EH (cell line): ENCODE data around the gene MAD1L1.

Experiments
- DNase-seq: peaks from one replicate; pipeline ENCODE4 v3.0.0-alpha.2; 2015; ENCODE audit warnings: low read depth

The MAD1L1 gene

DNA sequence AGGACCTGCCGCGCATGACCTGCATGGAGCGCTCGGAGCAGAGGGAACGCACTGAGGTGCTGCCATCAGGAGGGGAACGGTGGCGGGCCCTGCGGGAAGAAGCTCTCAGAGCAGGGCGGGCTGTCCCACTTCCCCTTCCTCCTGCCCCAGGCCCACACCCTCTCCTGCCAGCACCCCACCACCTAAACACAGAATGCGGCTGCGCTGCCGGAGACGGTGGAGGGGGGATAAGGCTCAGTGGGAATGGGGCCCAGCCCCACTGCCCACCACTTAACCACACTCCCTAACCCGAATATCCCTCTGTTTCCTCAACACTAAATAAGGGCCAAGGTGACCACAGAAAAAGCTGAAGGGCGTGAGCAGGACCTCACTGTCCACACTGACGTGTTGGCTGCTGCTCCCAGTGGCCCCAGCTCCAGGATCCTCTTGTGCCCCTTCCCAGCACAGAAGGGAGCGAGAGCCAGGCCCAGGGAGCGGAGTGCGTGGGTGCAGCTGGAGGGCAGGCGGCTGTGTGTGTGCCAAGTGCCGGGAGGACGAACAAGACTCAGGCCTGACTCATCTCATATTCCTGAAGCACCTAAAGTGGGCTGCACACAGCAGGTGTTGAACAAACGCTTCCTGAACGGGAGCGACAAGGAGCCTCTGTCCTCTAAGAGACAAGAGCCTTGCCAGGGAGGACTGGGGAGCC lies 116.8 kb downstream of the MAD1L1 start:
- peak; percentile 44 for DNase-seq

DNA sequence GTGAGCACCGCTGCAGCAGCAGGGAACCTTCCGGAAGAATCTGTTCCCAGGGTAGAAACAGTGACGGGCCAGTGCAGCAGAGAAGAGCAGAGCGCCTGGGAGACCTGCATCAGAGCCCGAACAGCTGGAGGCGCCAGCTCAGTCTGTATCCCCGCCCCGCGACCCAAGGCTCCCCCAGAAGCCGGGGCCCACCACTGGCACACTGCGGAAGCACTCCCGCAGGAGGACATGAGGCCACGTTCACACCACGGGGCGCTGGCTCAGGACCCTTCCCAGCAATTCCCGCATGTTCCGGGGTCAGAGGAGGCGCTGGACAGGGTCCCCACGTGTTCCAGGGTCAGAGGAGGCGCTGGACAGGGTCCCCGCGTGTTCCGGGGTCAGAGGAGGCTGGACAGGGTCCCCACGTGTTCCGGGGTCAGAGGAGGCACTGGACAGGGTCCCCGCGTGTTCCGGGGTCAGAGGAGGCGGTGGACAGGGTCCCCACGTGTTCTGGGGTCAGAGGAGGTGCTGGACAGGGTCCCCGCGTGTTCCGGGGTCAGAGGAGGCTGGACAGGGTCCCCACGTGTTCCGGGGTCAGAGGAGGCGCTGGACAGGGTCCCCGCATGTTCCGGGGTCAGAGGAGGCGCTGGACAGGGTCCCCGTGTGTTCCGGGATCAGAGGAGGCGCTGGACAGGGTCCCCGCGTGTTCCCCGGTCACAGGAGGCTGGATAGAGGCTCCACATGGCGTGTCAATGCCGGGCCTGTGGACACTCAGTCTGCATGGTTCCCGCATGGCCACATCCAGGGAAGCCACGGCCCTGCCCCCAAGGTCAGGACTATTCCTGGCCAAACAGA lies 117.6 kb downstream of the MAD1L1 start:
- DNase-seq, result no peak

DNA sequence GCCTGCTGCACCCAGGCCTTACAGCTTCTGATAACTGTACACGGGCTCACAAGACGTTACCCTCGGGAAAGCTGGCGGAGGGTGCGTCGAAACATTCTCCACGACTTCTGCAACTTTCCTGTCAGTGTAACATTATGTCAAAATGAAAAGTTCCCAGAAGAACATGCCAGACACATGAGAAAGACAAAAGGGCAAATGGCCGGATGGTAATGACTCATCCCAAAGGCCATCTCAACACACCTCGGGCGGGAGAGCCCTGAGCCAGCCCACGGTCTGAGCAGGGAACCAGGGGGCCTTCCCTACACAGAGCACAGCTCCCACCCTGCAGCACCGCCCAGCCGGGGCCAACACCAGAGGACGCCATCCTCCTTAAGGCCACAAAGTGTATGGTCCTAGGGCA lies 118.7 kb downstream of the MAD1L1 start:
- DNase-seq, result peak; percentile 86

DNA sequence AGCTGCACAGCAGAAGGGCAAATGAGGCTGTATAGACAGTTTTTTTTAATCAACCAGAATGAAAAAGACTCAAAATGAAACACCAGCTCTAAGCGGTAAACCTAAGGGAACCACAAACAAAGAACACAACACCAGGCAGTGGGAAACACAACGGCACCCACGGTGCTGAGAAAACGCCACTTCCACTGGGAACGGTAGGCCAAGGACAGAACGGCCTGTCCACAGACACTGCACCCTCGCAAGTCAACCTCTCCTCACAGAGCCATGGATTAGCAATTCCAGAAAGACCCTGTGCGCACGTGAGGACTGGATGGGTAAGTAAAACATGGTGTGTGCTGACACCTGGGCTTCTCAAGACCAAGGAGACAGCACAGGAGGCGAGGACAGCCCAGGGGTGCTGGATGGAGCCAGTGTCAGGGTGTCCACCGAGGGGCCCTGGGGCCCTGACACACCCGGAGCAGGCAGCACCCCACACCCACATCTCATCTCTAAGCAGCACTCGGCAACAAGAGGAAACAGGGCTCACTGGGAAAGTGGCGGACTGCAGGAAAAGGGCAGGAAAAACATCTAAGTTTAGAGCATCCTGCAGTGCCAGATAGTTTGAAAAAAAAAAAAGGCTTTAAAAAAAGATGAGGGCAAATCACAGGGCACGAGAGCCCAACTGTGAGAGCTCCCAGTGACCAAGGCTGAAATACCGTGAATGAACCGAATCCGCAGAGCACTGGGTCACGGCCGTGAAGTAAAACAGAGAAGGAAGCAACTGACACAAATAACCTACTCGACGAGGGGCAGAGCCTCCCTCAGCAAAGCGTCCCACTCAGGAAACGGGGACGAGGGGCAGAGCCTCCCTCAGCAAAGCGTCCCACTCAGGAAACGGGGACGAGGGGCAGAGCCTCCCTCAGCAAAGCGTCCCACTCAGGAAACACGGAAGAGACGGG lies 120.2 kb downstream of the MAD1L1 start:
- DNase-seq, result no peak

DNA sequence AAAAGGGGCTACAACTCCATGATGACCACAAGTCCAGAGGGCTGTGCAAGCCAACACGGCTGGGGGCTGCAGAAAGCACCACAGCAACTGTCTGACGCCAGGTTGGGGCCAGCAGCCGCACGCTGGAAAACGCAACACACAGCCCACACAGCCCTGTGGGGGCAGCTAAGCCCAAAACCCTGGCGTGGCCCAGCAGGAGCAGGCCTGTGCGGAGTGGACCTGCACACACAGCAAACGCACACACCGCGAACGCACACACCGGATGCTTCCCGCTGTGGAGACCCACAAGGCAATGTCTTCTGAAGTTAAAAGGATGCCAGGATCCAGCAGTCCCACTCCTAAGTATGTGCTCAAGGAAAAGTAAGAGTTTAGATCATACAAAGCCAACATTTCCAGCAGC lies 121.2 kb downstream of the MAD1L1 start:
- no peak for DNase-seq

DNA sequence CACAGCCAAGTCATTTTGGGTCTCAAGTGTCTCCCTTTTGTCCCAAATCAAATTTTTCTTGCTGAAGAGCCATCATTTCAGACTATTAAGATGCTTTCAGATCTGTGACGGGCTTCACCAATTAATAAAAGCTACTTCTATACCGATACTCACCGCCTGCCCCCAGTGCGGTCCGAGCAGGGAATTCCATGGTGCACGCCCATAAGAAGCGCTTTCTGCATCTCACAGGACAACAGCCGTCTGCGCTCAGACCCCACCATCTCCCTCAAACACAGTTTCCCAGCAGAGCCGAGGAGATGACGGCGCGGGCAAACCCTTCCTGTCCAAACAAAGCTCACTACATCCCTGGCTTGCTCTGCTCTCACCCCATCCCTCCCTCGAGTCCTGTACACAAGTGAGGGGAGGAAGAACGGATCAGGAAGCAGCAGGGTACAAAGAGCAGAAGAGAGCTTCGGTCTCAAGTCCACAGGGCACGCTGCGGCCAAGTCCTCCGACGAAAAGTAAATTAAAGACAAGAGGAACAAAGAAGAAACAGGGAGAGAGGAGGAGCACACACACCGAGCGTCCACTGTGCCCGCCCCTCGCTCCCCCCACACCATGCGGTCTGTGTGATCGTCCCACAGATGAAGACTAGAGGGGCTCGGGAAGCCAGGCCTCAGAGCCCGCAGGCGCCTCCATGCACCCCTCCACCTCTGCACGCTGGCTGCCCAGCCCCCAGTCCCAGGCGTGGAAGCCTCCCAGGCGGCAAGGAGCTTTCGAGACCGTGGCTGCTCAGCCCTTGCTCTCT lies 121.9 kb downstream of the MAD1L1 start:
- DNase-seq, result peak; percentile 34

DNA sequence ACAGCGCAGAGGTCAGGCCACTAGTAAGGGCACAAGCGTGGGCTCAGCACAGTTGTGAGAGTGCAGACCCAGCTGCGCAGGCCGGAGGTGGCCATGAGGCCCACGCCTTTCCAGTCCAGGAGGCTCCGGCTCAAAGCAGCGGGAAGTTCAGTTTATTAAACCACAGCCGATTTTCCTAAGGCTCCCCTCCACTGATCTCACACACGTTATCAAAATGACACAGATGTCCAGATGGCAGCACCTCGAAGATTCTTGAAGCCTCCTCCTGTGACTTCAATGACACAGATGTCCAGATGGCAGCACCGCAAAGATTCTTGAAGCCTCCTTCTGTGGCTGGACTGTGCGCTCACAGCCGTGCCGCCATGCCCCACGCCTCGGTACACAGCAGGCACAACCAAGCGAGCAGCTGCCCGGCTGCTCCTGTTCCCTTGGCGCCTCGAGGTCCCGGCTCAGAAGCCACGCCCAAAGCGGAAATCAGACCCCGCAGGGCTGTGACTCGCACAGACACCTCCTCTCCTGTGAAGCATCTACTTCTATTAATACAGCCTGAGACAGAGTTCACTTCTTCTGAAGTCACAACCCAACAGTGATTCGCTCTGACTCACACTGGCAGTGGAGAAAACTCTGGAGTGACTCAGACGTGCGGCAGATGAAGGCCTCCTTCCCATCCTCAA lies 122.7 kb downstream of the MAD1L1 start:
- DNase-seq, result peak; percentile 94

DNA sequence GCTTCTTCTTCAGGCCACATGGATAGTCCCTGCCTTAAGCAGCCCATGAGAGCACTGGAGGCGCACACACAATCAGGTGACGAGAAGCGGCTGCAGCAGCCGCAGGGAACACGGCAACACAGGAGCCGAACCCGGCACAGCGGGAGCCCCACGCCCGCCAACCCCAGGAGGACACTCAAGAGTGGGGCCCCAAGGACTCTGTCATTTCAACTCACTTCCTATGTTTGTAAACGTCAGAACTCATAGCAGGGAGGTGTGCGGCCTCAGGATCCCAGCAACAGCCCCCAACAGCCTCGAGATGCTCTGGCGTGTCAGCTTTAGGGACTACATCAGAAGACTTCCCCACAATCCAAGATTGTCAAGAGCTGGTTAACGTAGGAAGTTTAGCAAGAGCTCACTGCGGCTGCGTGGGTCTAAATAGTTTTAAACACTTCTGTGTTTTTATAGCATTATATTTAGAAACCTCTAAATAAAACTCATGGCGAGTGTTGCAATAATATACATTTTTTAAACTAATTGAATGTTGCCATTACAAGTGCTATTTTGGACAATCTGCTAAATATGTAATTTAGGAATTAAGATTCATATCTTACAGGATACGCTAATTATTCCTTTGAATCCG lies 123.4 kb downstream of the MAD1L1 start:
- DNase-seq, result peak; percentile 37

DNA sequence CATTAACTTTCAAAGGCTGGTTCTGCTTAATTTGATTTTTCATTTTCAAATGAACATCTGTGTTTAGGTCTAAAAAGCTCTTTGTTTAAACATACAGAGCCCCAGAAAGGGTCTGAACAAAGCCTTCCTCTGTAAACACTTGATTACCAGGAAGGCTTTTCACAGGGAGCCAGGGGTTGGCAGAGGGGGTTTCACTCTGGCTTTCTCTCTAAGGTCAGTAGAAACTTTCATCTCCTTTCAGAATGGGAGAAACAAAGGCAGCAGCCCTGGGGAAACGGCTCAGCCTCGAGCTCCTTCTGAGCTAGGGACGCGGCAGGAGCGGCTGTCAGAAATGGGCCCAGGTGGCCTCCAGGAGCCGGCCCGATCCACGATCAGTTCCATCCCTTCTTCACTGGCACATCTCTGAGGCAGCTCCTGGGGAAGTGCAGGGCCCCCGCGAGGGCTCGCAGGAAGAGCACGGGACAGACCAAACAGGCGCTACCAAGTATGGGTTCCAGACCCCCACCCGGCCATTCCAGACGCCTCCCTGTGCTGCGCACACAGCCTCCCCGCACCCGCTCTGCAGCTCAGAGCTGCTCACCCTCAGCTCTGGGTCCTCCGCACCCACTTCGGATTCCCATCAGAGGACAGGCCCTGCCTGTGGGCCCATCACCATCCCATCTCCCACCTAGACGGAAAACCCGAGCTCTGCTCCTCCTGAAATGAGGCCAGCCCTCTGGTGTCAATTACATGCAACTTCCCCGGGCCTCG lies 124.1 kb downstream of the MAD1L1 start:
- no peak for DNase-seq

DNA sequence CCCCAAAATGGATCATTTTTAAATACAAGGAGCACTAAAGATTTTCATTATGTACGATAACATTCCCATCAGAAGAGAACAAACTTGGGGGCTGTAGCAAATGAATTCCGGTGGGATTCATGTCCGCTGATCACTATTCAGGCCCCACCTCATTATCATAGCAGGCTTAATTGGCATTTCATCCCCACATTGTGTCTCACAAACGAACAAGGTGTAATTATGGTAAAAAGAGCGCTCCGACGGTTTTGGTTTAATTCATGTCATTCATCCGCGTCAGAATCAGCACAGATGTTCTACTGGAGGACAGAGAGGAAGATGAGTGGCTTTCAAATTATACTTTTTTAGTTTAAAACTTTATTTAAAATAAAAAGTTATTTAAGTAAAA lies 124.7 kb downstream of the MAD1L1 start:
- no peak for DNase-seq

DNA sequence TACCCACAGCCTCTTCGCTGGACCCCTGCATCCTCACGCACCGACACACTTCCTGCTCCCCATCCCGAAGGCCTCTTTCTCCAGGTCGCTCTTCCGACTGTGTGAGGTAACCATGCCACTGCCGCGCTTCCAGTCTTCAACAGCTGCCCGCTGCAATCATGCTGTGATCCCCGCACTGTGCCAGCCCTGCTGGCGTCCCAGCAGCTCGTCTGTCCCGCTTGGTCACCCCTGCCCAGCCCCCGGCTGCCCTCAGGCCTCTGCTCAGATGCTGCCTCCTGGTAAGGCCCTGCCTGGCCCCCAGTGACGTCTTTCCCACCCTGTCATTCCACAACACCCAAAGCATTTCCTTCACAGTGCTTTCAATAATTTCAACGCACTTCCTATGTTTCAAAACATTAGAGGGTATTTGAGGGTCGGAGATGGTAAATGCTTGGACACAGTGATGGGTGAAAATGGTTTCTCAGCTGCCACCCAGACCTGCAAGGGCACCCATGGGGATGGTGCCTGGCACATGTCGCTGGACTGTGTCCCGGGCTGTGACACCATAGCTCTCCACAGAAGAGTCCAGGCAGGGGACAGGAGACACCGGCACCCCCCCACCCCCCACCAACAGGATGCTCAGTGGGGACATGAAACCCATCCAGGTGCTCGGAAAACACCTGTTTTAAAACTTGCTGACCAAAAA lies 125.2 kb downstream of the MAD1L1 start:
- no peak for DNase-seq

DNA sequence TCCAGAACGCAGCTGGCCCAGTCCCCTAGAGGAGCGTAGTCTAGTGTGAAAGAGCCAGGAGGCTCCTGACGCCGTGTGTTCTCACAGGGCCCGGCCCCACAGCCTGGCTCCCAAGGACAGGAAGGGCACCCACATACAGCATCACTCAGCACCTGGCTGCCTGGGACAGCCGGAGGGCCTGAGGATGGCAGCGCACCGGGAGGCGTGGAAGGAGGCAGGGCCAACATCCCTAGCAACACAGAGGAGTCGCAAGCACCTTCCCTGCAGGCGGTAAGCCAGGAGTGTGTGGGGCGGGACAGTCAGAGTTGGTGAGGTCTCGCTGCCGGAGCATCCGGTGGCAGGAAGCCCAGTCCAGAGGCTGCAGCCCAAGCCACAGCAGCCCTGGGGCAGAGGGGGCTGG lies 125.8 kb downstream of the MAD1L1 start:
- DNase-seq, result peak; percentile 70

DNA sequence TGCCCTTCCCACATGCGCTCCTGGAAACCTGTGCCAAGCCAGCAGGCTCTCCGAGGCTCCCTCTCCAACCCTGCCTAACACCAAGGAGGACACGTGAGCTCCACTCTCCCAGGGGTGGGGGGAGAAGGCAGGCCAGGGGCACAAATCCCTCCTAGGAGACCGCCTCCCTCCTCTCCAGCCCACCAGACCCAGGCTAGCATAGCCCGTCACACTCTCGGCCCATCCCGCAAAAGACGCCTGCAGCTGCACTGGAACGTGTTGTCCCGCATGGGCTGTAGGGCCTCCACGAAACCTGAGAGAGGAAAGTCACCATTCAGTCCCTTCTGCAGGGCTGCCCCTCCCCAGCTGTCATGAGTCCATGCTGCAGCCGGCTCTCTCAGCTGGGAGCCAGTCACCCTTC lies 126.3 kb downstream of the MAD1L1 start:
- DNase-seq, result no peak

DNA sequence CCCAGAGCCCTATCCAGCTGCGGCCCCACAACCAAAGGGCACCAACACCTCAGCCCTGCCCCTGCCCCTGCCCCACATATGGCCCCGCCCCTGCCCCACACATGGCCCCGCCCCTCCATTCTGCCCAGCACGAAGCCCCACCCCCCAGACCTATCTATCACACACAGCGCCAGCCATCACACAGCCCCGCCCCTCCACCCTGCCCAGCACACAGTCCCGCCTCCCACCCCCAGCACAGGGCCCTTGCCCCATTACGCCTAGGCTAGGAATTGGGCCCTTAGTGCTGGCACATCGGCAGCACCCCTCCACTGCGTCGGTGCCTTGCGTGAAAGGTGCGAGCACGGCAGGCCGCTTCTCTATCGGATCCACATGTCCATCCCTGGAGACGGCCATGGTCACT lies 126.8 kb downstream of the MAD1L1 start:
- DNase-seq, result no peak

DNA sequence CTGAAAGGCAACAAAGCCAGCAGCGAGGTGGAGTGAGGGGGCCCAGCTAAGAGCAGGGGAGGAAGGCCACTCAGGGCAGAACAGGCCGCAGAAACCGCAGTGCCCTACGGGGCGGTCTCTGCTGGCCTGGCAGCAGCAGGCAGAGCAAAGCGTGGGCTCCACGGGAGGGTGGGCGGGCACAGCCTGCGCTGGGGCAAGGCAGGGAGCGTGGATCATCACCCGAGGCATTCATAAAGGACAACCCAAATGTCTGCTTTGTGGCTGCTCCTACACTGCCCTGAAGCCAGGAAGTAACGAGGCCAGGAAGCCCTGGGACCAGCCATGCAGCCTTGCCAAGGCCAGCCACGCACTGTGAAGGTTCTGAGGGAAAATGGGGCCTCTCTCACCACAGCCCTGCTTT lies 127.5 kb downstream of the MAD1L1 start:
- DNase-seq, result peak; percentile 25

DNA sequence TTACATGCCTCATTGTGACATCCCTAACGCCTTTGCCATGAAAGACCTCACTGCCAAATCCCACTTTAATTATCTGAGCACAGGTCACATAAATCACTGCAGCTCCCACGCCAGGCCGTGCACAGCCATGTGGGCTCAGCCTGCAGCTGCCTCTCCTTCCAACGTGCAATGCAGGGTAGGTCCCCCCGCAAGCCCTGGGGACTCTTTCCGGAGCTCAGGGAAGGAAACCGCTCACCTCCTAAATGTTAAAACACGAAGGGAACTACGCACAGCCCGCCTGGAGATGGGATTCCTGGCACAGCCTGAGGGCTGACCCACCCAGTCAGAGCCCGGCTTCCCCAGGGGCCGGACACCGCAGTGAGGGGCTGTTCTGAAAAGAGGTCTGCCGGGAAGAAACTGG lies 128.0 kb downstream of the MAD1L1 start:
- no peak for DNase-seq

DNA sequence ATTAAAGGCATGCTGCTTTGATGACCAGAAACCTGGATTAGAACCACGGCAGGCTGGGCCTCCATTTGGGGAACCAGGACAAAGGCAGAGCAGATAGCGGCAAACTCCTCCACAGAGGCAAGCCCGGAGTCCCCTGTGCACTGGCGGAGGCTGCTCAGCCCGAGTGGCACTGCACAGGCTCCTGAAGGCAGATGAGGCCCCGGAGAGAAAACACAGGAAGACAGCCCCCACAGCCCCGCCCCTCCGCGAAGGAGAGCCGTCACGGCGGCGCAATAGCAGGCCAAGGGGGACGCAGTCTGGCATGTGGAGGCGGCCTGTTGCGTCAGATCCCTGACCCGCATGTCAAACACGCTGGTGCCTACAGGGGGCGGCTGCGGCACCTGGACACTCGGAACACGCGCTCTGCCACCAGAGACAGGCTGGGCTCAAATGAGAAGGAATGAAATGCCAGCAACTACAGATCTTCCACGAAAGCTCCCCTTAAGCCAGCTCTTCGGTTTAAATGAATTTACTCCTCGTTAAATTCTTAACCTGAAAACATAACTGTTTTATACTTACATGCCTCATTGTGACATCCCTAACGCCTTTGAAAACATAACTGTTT lies 128.5 kb downstream of the MAD1L1 start:
- peak; percentile 92 for DNase-seq

DNA sequence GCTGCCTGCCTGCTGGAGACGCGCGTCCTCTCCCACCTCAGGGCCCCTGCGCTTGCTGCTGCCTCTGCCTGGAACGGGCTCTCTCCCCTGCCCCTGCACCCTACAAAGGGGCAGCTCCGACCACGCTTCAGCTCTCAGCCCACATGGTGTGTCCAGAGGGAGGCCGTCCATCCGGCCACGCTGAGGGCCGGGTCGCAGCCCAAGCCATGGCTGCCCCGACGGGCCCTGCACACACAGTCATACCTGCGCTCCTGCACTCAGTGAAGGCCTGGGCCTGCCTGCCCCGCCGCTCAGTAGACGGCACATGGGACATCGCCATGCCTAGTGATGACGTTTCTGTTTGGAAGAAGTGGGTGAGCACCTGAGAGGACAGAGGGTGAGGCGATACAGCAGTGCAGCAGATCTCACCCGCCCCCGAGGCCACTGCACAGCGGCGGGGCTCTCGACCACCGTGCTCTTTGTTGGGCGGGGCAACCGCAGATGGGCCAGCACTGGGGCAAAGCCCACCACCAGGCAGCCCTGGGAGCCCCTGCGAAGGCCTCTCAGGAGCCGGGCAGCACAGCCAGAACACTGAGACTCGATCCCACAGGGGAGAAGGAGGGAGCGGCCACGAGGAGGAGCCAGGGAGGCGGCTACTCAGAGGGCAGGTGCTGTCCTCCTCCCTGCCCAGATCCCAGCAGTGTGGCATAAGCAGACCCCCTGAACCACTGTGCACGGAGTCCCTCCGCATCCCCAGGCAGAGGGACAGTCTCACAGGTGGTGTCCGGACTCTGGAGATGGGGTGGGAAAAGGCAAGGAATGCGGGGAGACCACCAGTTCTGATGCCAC lies 129.5 kb downstream of the MAD1L1 start:
- no peak for DNase-seq
